ENCODE results near the gene MARCHF6. TPM values are rescaled to one million over a fixed set of nuclear protein-coding genes. Genes with fewer than 3 reads are reported as not detected.

Gene MARCHF6
- total RNA-seq = 180 and 190 TPM in 2 replicates
- long read RNA-seq, full-length matches to known transcripts = 70 of 111 reads
- long read RNA-seq, partial matches to known transcripts = 16 of 111 reads
- long read RNA-seq, other reads (novel, unspliced or antisense) = 25 of 111 reads

DNA sequence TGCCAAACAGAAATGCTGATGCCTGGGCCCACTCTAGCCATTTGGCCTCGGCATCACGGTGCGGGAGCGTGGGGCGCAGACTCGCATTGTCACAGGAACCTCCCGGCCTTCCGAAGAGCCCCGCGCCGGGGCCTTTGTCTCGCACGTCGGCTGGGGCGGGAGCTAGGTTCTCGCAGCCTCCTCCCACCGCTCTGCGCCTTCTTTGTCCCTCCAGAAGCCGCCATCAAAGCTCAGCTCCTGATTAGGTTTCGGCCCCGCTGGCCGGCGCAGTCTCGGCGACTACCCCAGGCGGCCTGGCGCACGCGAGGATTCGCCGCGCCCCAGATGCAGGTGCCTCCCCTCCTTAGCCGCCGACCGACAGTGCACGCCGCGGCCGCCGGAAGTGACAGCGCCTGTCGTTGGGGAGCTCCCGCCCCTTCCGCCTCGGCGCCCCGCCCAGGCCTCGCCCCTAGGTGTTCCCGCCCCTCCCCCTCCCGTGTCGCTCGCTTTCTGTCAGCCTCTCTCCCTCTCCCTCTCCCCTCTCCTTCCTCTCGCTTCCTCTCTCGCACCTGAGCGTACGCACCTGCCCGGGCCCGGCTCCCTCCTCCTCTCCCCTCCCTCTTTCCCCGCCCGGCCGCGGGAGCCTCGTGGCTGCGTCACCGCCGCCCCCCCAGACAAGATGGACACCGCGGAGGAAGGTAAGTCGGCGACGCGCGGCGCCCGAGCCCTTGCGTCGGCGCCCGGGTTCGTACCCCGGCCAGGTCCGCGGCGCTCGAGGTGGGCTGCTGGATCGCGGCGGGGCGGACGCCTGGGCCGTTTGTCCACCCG lies at the start of gene MARCHF6:
Gene MARCHF6 (plus strand): TSS at position 455 of the 807 bp plus-strand sequence. CDS start 204 bp downstream, at position 659.
- DNase-seq (ENCODE audit: extremely low spot score, unreplicated experiment) = peak; percentile 97
- Mint-ChIP-seq H3K4me1 (ENCODE audit: unreplicated experiment) (peaks cover 39% of the 10 kb centered on the region), H3K27ac (ENCODE audit: unreplicated experiment) (peak within 1 kb of the TSS; percentile 99), H3K4me3 (ENCODE audit: unreplicated experiment) (peak within 1 kb of the TSS; percentile 100), H3K9me3 (ENCODE audit: unreplicated experiment) (no peaks in the 10 kb centered on the region), H3K27me3 (ENCODE audit: unreplicated experiment) (no peaks in the 10 kb centered on the region), H3K36me3 (ENCODE audit: unreplicated experiment) (no peaks in the 10 kb centered on the region)
- no peak for TF ChIP-seq CTCF (IDR thresholded peaks at IDR 0.05)

DNA sequence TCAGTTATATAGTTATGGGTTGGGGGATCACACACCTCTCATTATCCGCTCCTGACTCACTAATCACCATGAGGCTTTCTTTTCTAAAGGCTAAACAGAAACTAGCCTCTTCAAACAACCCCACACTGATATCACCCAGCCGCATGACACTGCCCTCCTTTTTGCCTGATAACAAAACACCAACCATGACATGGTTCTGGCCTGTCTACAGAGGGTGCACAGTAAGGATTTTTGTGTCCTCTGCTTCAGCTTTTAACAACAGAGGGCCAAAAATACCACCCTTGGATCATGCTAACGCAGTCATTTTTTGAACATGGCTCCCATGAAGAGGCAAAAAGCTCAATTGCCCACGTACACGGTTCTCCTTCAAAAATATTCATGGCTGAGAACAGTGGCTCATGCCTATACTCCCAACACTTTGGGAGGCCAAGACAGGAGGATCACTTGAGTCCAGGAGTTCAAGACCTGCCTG lies 49.8 kb upstream of the MARCHF6 start:
- Mint-ChIP-seq H3K36me3 (ENCODE audit: unreplicated experiment) (peaks cover 13% of the 10 kb centered on the region), H3K4me3 (ENCODE audit: unreplicated experiment) (no peak overlapping the region), H3K4me1 (ENCODE audit: unreplicated experiment) (peaks cover 40% of the 10 kb centered on the region), H3K27me3 (ENCODE audit: unreplicated experiment) (no peaks in the 10 kb centered on the region), H3K9me3 (ENCODE audit: unreplicated experiment) (no peaks in the 10 kb centered on the region), H3K27ac (ENCODE audit: unreplicated experiment) (no peak overlapping the region)
- no peak for TF ChIP-seq CTCF (IDR thresholded peaks at IDR 0.05)
- no peak for DNase-seq (ENCODE audit: extremely low spot score, unreplicated experiment)

- H3K27ac Mint-ChIP-seq (ENCODE audit: unreplicated experiment) = no peak overlapping the region
- no peak overlapping the region for H3K4me3 Mint-ChIP-seq (ENCODE audit: unreplicated experiment)
- no peak for TF ChIP-seq CTCF (IDR thresholded peaks at IDR 0.05)
- peaks cover 8% of the 10 kb centered on the region for H3K36me3 Mint-ChIP-seq (ENCODE audit: unreplicated experiment)
- no peaks in the 10 kb centered on the region for H3K9me3 Mint-ChIP-seq (ENCODE audit: unreplicated experiment)
- H3K27me3 Mint-ChIP-seq (ENCODE audit: unreplicated experiment) = no peaks in the 10 kb centered on the region
- no peak for DNase-seq (ENCODE audit: extremely low spot score, unreplicated experiment)
- peaks cover 51% of the 10 kb centered on the region for H3K4me1 Mint-ChIP-seq (ENCODE audit: unreplicated experiment)
These were observed 48.6 kb upstream of the MARCHF6 start for GRCh38 chr5:10304932-10305331.

DNA sequence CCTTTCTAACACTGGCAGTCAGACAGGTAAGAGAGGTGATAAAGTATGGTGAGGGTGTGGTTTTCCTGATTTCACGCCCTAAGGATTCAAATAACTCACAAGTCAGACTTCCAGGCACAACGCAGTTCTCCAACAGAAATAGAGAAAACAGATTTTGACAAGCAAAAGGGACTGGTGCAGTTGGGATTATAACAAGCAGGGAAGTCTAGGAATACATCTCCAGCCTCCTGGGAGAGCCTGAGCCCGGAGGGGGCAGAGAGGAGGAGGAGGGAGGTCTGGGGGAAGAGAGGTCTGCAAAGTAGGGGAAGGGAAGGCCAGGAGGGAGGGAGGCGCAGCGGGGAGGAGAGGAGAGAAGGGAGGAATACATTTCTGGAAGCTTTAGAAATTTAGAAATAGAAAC lies 47.4 kb upstream of the MARCHF6 start:
- DNase-seq (ENCODE audit: extremely low spot score, unreplicated experiment) = no peak
- Mint-ChIP-seq H3K27ac (ENCODE audit: unreplicated experiment) (no peak overlapping the region), H3K4me1 (ENCODE audit: unreplicated experiment) (peaks cover 63% of the 10 kb centered on the region), H3K27me3 (ENCODE audit: unreplicated experiment) (no peaks in the 10 kb centered on the region), H3K4me3 (ENCODE audit: unreplicated experiment) (peak overlapping the region; percentile 80), H3K9me3 (ENCODE audit: unreplicated experiment) (no peaks in the 10 kb centered on the region), H3K36me3 (ENCODE audit: unreplicated experiment) (peaks cover 6% of the 10 kb centered on the region)
- no peak for TF ChIP-seq CTCF (IDR thresholded peaks at IDR 0.05)

DNA sequence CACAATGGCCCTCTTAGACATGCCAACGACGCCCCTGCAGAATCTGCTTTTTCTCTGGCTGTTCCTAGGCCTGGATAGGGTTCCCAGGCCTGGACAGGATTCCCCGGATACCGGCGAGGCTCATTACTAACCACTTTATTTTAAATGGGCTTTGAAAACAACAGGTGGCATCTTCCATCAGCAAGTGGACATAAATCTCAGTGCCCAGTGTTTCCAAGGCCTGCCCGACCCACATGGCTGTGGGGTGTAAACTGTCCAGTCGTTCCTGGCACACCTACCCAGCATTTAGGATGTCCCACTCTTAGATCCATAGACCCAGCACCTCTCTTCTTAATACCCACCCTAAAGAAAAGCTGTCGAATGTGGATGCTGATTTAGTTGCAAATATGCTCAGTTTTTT lies 46.7 kb upstream of the MARCHF6 start:
- H3K27me3 Mint-ChIP-seq (ENCODE audit: unreplicated experiment) = no peaks in the 10 kb centered on the region
- DNase-seq (ENCODE audit: extremely low spot score, unreplicated experiment) = no peak
- no peak for TF ChIP-seq CTCF (IDR thresholded peaks at IDR 0.05)
- peaks cover 63% of the 10 kb centered on the region for H3K4me1 Mint-ChIP-seq (ENCODE audit: unreplicated experiment)
- peaks cover 6% of the 10 kb centered on the region for H3K36me3 Mint-ChIP-seq (ENCODE audit: unreplicated experiment)
- peak overlapping the region; percentile 5 for H3K27ac Mint-ChIP-seq (ENCODE audit: unreplicated experiment)
- no peaks in the 10 kb centered on the region for H3K9me3 Mint-ChIP-seq (ENCODE audit: unreplicated experiment)
- peak overlapping the region; percentile 80 for H3K4me3 Mint-ChIP-seq (ENCODE audit: unreplicated experiment)

Measured in osteocyte (in vitro differentiated cells).